IMR-90 (cell line): ENCODE measurements around the gene NFIA. TPM values are rescaled to one million over a fixed set of nuclear protein-coding genes. Genes with fewer than 3 reads are reported as not detected.

Experiments used
- ATAC-seq: fragments of 200-7000 bp; cut with Tn5 transposase; 2 replicates; pipeline ENCODE4 v1.9.1; 2020; ENCODE audit warnings: low read depth, mild to moderate bottlenecking, moderate library complexity
- BruUV-seq: library from RNA; stranded (reverse); fragments of 400-500 nt; replicated peaks from 2 replicates; lab custom pipeline; 2021; lab: Mats Ljungman, UMichigan
- CTCF ChIA-PET: fragments of 300-600 bp; formaldehyde crosslinking; extraction: SDS; loops from one replicate; lab custom pipeline; 2021; ENCODE audit warnings: antibody characterized with exemption; lab: Yijun Ruan, JAX
- POLR2A ChIA-PET: fragments of 300-600 bp; sonication (Branson Sonifier 250); formaldehyde crosslinking; loops from one replicate; lab custom pipeline; 2022; ENCODE audit warnings: antibody characterized with exemption; ENCODE audit not compliant: unreplicated experiment; lab: Charles Lee
- DNase-seq: peaks from one replicate; pipeline ENCODE4 v3.0.0; 2013
- H2AFZ ChIP-seq: replicated peaks from 2 replicates; pipeline ENCODE3; 2013; ENCODE audit warnings: low read length, mild to moderate bottlenecking; ENCODE audit not compliant: poor library complexity
- H2AK5ac ChIP-seq: 2 replicates; pipeline ENCODE4 v1.6.1; 2013; ENCODE audit warnings: low read depth, low read length, inconsistent platforms
- H2AK9ac ChIP-seq: replicated peaks from 2 replicates; pipeline ENCODE3; 2013; ENCODE audit warnings: mild to moderate bottlenecking, low read depth, low read length, moderate library complexity; ENCODE audit not compliant: poor library complexity
- H2BK120ac ChIP-seq: 2 replicates; pipeline ENCODE4 v1.6.1; 2013; ENCODE audit warnings: low read depth, low read length, inconsistent platforms
- H2BK15ac ChIP-seq: 3 replicates; pipeline ENCODE4 v1.6.1; 2013; ENCODE audit warnings: low read depth, low read length, inconsistent platforms
- H2BK20ac ChIP-seq: 2 replicates; pipeline ENCODE4 v1.6.1; 2013; ENCODE audit warnings: low read depth, mild to moderate bottlenecking, inconsistent platforms, low read length, moderate library complexity
- H2BK5ac ChIP-seq: 2 replicates; pipeline ENCODE4 v1.6.1; 2013; ENCODE audit warnings: mild to moderate bottlenecking, low read depth, low read length, inconsistent platforms; ENCODE audit not compliant: poor library complexity, severe bottlenecking
- H3K14ac ChIP-seq: replicated peaks from 2 replicates; pipeline ENCODE4 v1.6.1; 2013; ENCODE audit warnings: low read depth, low read length, inconsistent platforms
- H3K18ac ChIP-seq: 2 replicates; pipeline ENCODE4 v1.6.1; 2013; ENCODE audit warnings: low read depth, low read length, control low read depth
- H3K23ac ChIP-seq: 2 replicates; pipeline ENCODE4 v1.6.1; 2013; ENCODE audit warnings: low read depth, low read length, inconsistent platforms
- H3K27ac ChIP-seq: 2 replicates; pipeline ENCODE4 v1.5.1; 2013; ENCODE audit warnings: mild to moderate bottlenecking, control low read depth, low read length; ENCODE audit not compliant: insufficient read depth
- H3K27me3 ChIP-seq: 2 replicates; pipeline ENCODE4 v1.6.1; 2013; ENCODE audit warnings: low read length; ENCODE audit not compliant: control insufficient read depth, insufficient read depth
- H3K36me3 ChIP-seq: 2 replicates; pipeline ENCODE4 v1.6.1; 2013; ENCODE audit warnings: low read length, mixed read lengths; ENCODE audit not compliant: control insufficient read depth, insufficient read depth
- H3K4ac ChIP-seq: 2 replicates; pipeline ENCODE4 v1.6.1; 2013; ENCODE audit warnings: low read depth, low read length, inconsistent platforms
- H3K4me1 ChIP-seq: 2 replicates; pipeline ENCODE4 v1.6.1; 2013; ENCODE audit warnings: low read length, mixed read lengths; ENCODE audit not compliant: control insufficient read depth, insufficient read depth
- H3K4me2 ChIP-seq: 2 replicates; pipeline ENCODE4 v1.6.1; 2013; ENCODE audit warnings: low read depth, mild to moderate bottlenecking, control low read depth, low read length, moderate library complexity
- H3K4me3 ChIP-seq: 2 replicates; pipeline ENCODE4 v1.5.1; 2013; ENCODE audit warnings: low read depth, mild to moderate bottlenecking, control low read depth, low read length, moderate library complexity; ENCODE audit not compliant: insufficient read depth
- H3K56ac ChIP-seq: 2 replicates; pipeline ENCODE4 v1.6.1; 2013; ENCODE audit warnings: low read length, inconsistent platforms; ENCODE audit not compliant: insufficient read depth; ENCODE audit errors: extremely low read depth
- H3K79me1 ChIP-seq, 2 experiments: 2 replicates each; pipeline ENCODE4 v1.6.1; 2013; ENCODE audit warnings: low read length in 2 of 2, inconsistent platforms in 1 of 2, low read depth in 1 of 2
- H3K9ac ChIP-seq: 2 replicates; pipeline ENCODE4 v1.6.1; 2013; ENCODE audit warnings: low read depth, low read length, control low read depth
- H3K9me1 ChIP-seq: 2 replicates; pipeline ENCODE4 v1.6.1; 2013; ENCODE audit warnings: low read length, inconsistent platforms; ENCODE audit not compliant: insufficient read depth
- H3K9me3 ChIP-seq: 2 replicates; pipeline ENCODE4 v1.6.1; 2013; ENCODE audit warnings: low read length; ENCODE audit not compliant: control insufficient read depth, insufficient read depth
- H4K20me1 ChIP-seq: 2 replicates; pipeline ENCODE4 v1.6.1; 2013; ENCODE audit warnings: low read length, inconsistent platforms; ENCODE audit not compliant: insufficient read depth
- H4K5ac ChIP-seq: 2 replicates; pipeline ENCODE4 v1.6.1; 2013; ENCODE audit warnings: mild to moderate bottlenecking, low read depth, low read length, control low read depth
- H4K8ac ChIP-seq, 2 experiments: 2 replicates each; pipeline ENCODE4 v1.6.1; 2013; ENCODE audit warnings: low read depth in 2 of 2, low read length in 2 of 2, control low read depth in 1 of 2, inconsistent platforms in 1 of 2
- H4K91ac ChIP-seq: 2 replicates; pipeline ENCODE4 v1.6.1; 2013; ENCODE audit warnings: low read depth, low read length, inconsistent platforms; ENCODE audit not compliant: insufficient read depth
- BHLHE40 ChIP-seq: fragments of 150-350 bp; IDR thresholded peaks from 2 replicates; pipeline ENCODE4 v1.6.1; 2016; ENCODE audit warnings: mild to moderate bottlenecking, low read depth, low read length
- MAFK ChIP-seq: IDR thresholded peaks from 2 replicates; pipeline ENCODE4 v1.6.1; 2012; ENCODE audit warnings: low read depth, low read length, improper control_type of control experiment
- MAZ ChIP-seq: IDR thresholded peaks from 2 replicates; pipeline ENCODE4 v1.6.1; 2012; ENCODE audit warnings: low read depth, mild to moderate bottlenecking, low read length, improper control_type of control experiment, moderate library complexity, borderline replicate concordance
- POLR2A ChIP-seq: IDR thresholded peaks from 2 replicates; pipeline ENCODE4 v1.6.1; 2012; ENCODE audit warnings: mild to moderate bottlenecking, low read depth, low read length
- RCOR1 ChIP-seq: IDR thresholded peaks from 2 replicates; pipeline ENCODE4 v1.6.1; 2012; ENCODE audit warnings: mild to moderate bottlenecking, low read length, improper control_type of control experiment; ENCODE audit not compliant: insufficient replicate concordance
- RFX5 ChIP-seq: IDR thresholded peaks from 2 replicates; pipeline ENCODE4 v1.8.0; 2012; ENCODE audit warnings: low read depth, mild to moderate bottlenecking, low read length, moderate library complexity
- WGBS, 2 experiments: methylation state at CpG; one replicate each; pipeline versions ENCODE4 v1.1.5 to v1.1.7; 2013; ENCODE audit warnings: missing lambda C conversion rate in 2 of 2; ENCODE audit not compliant: insufficient read length in 1 of 2; ENCODE audit errors: extremely low coverage in 2 of 2; 5-methylcytosine and 5-hydroxymethylcytosine counted together
- dilution Hi-C: fragments of 300-500 bp; cut with HindIII; formaldehyde crosslinking; loops from one replicate; pipeline ENCODE4 v1.14.3; 2018; ENCODE audit warnings: low sequenced_read_pairs; ENCODE audit not compliant: unreplicated experiment
- in situ Hi-C: fragments of 300-500 bp; cut with MboI; formaldehyde crosslinking; loops from 3 replicates; pipeline ENCODE4 v1.14.3; 2019; ENCODE audit warnings: low sequenced_read_pairs, inconsistent platforms, mixed read lengths
- intact Hi-C: fragments of 100-400 bp; cut with micrococcal nuclease; formaldehyde crosslinking; loops from 2 replicates; pipeline ENCODE4 v1.10.0; 2022
- polyA plus RNA-seq, 3 experiments: library from polyadenylated mRNA; depleted of rRNA; stranded (reverse); fragments of >200 nt; gene quantifications; 2 replicates each; pipeline ENCODE4 v1.2.3, GENCODE V29; 2012; ENCODE audit warnings: low replicate concordance in 1 of 3
- total RNA-seq: library from RNA; depleted of rRNA; stranded (reverse); fragments of >200 nt; gene quantifications from 2 replicates; pipeline ENCODE4 v1.2.3, GENCODE V29; 2012
- TF ChIP-seq, protein P1 (sequence below): conservative IDR thresholded peaks from 2 replicates; pipeline ENCODE4 v1.5.1; 2012; ENCODE audit warnings: mild to moderate bottlenecking, low read depth, low read length, improper control_type of control experiment
- TF ChIP-seq, protein P2 (sequence below): fragments of 150-350 bp; IDR thresholded peaks from 2 replicates; pipeline ENCODE4 v1.6.1; 2017; ENCODE audit warnings: mild to moderate bottlenecking, antibody characterized with exemption, low read length, low read depth

Gene NFIA
- total and polyA plus RNA-seq, 2 of the 4 experiments (the other 2 are of a cell fraction) = 1.6 to 2.2 TPM

DNA sequence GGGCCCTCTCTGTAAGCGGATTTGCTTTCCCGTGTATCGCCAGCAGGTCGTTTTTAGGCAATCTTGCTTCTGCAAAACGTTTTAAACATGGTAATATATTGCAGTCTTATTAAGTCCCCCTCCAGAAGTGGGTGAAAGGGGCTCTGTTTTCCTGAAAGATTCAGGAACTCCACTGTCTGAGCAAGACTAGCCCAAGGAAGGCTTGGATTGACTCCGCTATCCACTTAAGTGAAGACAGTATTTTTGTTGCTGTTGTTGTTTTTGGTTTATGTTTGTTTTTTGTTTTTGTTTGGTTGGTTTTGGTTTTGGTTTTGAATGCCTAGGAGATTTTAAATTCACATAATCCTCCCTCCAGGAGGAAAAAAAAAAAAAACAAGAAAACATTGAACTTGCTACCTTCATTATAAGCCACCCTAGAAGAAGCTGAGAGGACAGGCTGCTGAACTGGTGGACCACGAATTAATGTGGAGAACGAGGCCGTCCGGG lies 29.1 kb upstream of the NFIA start:
- Histone ChIP-seq H4K5ac (no peak overlapping the region), H3K4me1 (no peaks in the 10 kb centered on the region; the same call in 1 of the 2 replicates), H2AFZ (no peak overlapping the region), H2BK20ac (no peak overlapping the region), H3K18ac (no peak overlapping the region), H4K8ac (no peak overlapping the region), H2BK5ac (no peak overlapping the region), H3K9ac (no peak overlapping the region), H3K9me3 (no peaks in the 10 kb centered on the region), H4K20me1 (no peaks in the 10 kb centered on the region; the same call in 1 of the 2 replicates), H2BK120ac (no peak overlapping the region), H2BK15ac (no peak overlapping the region), H3K14ac (no peak overlapping the region), H3K27me3 (peaks cover 46% of the 10 kb centered on the region), H2AK9ac (no peak overlapping the region), H3K4me2 (no peak overlapping the region), H4K91ac (no peak overlapping the region), H3K79me1 (no peaks in the 10 kb centered on the region), H3K9me1 (no peaks in the 10 kb centered on the region), H3K23ac (no peak overlapping the region), H3K27ac (no peak overlapping the region), H3K36me3 (no peaks in the 10 kb centered on the region), H3K4me3 (no peak overlapping the region), H3K56ac (no peak overlapping the region), H2AK5ac (no peak overlapping the region), H3K4ac (no peak overlapping the region)
- dilution Hi-C loops = no loop called here
- intact Hi-C loops = no loop called here
- ChIA-PET CTCF (interaction anchor here (0.6 kb wide), 1 partner anchor 68 kb away, joined by 6 read pairs; no protein-coding TSS in a partner anchor), POLR2A (no interaction called here)
- in situ Hi-C loops = loop anchor here (10.0 kb wide), 1 partner anchor 282 kb away; no protein-coding TSS in a partner anchor
- ATAC-seq = no peak
- WGBS, 2 experiments = 50% methylated on average over 4 of the region's 10 CpGs; no CpG with 5 or more reads in 1 of the 2 experiments
- no peak for DNase-seq
- TF ChIP-seq MAFK = no peak
- no peak for TF ChIP-seq POLR2A
- TF ChIP-seq, protein P1, sequence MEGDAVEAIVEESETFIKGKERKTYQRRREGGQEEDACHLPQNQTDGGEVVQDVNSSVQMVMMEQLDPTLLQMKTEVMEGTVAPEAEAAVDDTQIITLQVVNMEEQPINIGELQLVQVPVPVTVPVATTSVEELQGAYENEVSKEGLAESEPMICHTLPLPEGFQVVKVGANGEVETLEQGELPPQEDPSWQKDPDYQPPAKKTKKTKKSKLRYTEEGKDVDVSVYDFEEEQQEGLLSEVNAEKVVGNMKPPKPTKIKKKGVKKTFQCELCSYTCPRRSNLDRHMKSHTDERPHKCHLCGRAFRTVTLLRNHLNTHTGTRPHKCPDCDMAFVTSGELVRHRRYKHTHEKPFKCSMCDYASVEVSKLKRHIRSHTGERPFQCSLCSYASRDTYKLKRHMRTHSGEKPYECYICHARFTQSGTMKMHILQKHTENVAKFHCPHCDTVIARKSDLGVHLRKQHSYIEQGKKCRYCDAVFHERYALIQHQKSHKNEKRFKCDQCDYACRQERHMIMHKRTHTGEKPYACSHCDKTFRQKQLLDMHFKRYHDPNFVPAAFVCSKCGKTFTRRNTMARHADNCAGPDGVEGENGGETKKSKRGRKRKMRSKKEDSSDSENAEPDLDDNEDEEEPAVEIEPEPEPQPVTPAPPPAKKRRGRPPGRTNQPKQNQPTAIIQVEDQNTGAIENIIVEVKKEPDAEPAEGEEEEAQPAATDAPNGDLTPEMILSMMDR = no peak
- TF ChIP-seq, protein P2, sequence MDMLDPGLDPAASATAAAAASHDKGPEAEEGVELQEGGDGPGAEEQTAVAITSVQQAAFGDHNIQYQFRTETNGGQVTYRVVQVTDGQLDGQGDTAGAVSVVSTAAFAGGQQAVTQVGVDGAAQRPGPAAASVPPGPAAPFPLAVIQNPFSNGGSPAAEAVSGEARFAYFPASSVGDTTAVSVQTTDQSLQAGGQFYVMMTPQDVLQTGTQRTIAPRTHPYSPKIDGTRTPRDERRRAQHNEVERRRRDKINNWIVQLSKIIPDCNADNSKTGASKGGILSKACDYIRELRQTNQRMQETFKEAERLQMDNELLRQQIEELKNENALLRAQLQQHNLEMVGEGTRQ = no peak
- no peak for TF ChIP-seq MAZ
- TF ChIP-seq RCOR1 = no peak
- TF ChIP-seq RFX5 = no peak
- TF ChIP-seq BHLHE40 = no peak
- BruUV-seq = no TSS peak
